ENCODE results near the gene SLC2A3. TPM values are rescaled to one million over a fixed set of nuclear protein-coding genes. Genes with fewer than 3 reads are reported as not detected.
"Not testable (repeated sequence)": the region's sequence is repeated elsewhere in the genome, so short reads cannot be mapped to it uniquely, and the experiment has no call there.

SLC2A3 gene
- total and polyA plus RNA-seq, 4 donors: 13.4 to 435 (median 126) TPM

- Histone ChIP-seq H3K36me3 (ENCODE audit: control insufficient read depth in 4 of 4, insufficient read depth in 4 of 4, low read length in 4 of 4) (peaks cover 8 to 37% (median 22%) of the 10 kb centered on the region in 4 donors), H3K9ac (ENCODE audit: insufficient read depth in 1 of 2, low read length in 2 of 2) (no peak overlapping the region), H3K27me3 (ENCODE audit: control insufficient read depth in 3 of 3, insufficient read depth in 3 of 3, low read length in 2 of 3) (no peaks in the 10 kb centered on the region), H3K9me3 (ENCODE audit: control insufficient read depth in 4 of 4, insufficient read depth in 3 of 4, low read length in 3 of 4) (no peaks in the 10 kb centered on the region), H3K4me1 (ENCODE audit: control insufficient read depth in 5 of 5, insufficient read depth in 5 of 5, low read length in 5 of 5) (no peaks in the 10 kb centered on the region), H3K27ac (ENCODE audit: low read depth in 1 of 2, low read length in 1 of 2) (no peak overlapping the region), H3K4me3 (no peak overlapping the region)
- DNase-seq: no peak
- WGBS, 2 donors: 97 to 98% methylated on average over 15 of the region's 15 CpGs
- TF ChIP-seq CTCF (IDR thresholded peaks at IDR 0.05; ENCODE audit: control extremely low read depth, extremely low read depth): no peak
- ATAC-seq (ENCODE audit: insufficient read depth, low FRiP score): no peak
These were observed 12.4 kb downstream of the SLC2A3 start for GRCh38 chr12:7923241-7924236.

GRCh38 chr12:7921181-7921580 is 14.8 kb downstream of the SLC2A3 start:
- ATAC-seq (ENCODE audit: insufficient read depth, low FRiP score); H3K9ac ChIP-seq (ENCODE audit: insufficient read depth in 1 of 2, low read length in 2 of 2); H3K4me1 ChIP-seq (ENCODE audit: control insufficient read depth in 5 of 5, insufficient read depth in 5 of 5, low read length in 5 of 5); H3K27ac ChIP-seq (ENCODE audit: low read depth in 1 of 2, low read length in 1 of 2); H3K27me3 ChIP-seq (ENCODE audit: control insufficient read depth in 3 of 3, insufficient read depth in 3 of 3, low read length in 2 of 3); H3K9me3 ChIP-seq (ENCODE audit: control insufficient read depth in 4 of 4, insufficient read depth in 3 of 4, low read length in 3 of 4); H3K4me3 ChIP-seq; DNase-seq: not testable (repeated sequence)
- peaks cover 5 to 26% (median 15%) of the 10 kb centered on the region in 4 donors for H3K36me3 ChIP-seq (ENCODE audit: control insufficient read depth in 4 of 4, insufficient read depth in 4 of 4, low read length in 4 of 4)
- 86 to 88% methylated on average over 12 of the region's 12 CpGs for WGBS, 2 donors

GRCh38 chr12:7918268-7918590 is 17.8 kb downstream of the SLC2A3 start:
- ATAC-seq (ENCODE audit: insufficient read depth, low FRiP score); H3K4me3 ChIP-seq; H3K27ac ChIP-seq (ENCODE audit: low read depth in 1 of 2, low read length in 1 of 2); DNase-seq; H3K27me3 ChIP-seq (ENCODE audit: control insufficient read depth in 3 of 3, insufficient read depth in 3 of 3, low read length in 2 of 3); H3K9ac ChIP-seq (ENCODE audit: insufficient read depth in 1 of 2, low read length in 2 of 2); H3K4me1 ChIP-seq (ENCODE audit: control insufficient read depth in 5 of 5, insufficient read depth in 5 of 5, low read length in 5 of 5); H3K9me3 ChIP-seq (ENCODE audit: control insufficient read depth in 4 of 4, insufficient read depth in 3 of 4, low read length in 3 of 4): not testable (repeated sequence)
- WGBS, 2 donors: 92 to 94% methylated on average over 7 of the region's 7 CpGs
- H3K36me3 ChIP-seq (ENCODE audit: control insufficient read depth in 4 of 4, insufficient read depth in 4 of 4, low read length in 4 of 4): peaks cover under 1 to 18% (median 10%) of the 10 kb centered on the region in 4 donors

- WGBS, 2 donors: 89 to 93% methylated on average over 19 of the region's 19 CpGs
- peaks cover 0 to 15% (median 5%) of the 10 kb centered on the region in 4 donors for H3K36me3 ChIP-seq (ENCODE audit: control insufficient read depth in 4 of 4, insufficient read depth in 4 of 4, low read length in 4 of 4)
These were observed 18.4 kb downstream of the SLC2A3 start for GRCh38 chr12:7917392-7918267.

More at GRCh38 chr12:7917392-7918267, 18.4 kb downstream of the SLC2A3 start:
- Histone ChIP-seq H3K9me3 (ENCODE audit: control insufficient read depth in 4 of 4, insufficient read depth in 3 of 4, low read length in 3 of 4) (peaks cover 0 to 2% (median 0%) of the 10 kb centered on the region in 4 donors), H3K27me3 (ENCODE audit: control insufficient read depth in 3 of 3, insufficient read depth in 3 of 3, low read length in 2 of 3) (no peaks in the 10 kb centered on the region), H3K4me1 (ENCODE audit: control insufficient read depth in 5 of 5, insufficient read depth in 5 of 5, low read length in 5 of 5) (peaks cover 0 to 4% (median 0%) of the 10 kb centered on the region in 5 donors), H3K27ac (ENCODE audit: low read depth in 1 of 2, low read length in 1 of 2) (no peak overlapping the region), H3K4me3 (no peak overlapping the region), H3K9ac (ENCODE audit: insufficient read depth in 1 of 2, low read length in 2 of 2) (no peak overlapping the region)
- ATAC-seq (ENCODE audit: insufficient read depth, low FRiP score) (no peak), DNase-seq (no peak)
- no peak for TF ChIP-seq CTCF (IDR thresholded peaks at IDR 0.05; ENCODE audit: control extremely low read depth, extremely low read depth)
